Smooth muscle cell (in vitro differentiated cells): ENCODE measurements around the gene INSIG1. TPM values are rescaled to one million over a fixed set of nuclear protein-coding genes. Genes with fewer than 3 reads are reported as not detected.

Source experiments
- DNase-seq: peaks from one replicate; lab custom pipeline; 2025; ENCODE audit not compliant: unreplicated experiment; lab: John Stamatoyannopoulos, UW
- H2AFZ ChIP-seq: fragments of 200-600 bp; sonication (generic); 2 replicates; pipeline ENCODE4 v1.6.0; 2016; ENCODE audit warnings: antibody characterized with exemption, low read depth, mild to moderate bottlenecking
- H3F3A ChIP-seq: fragments of 200-600 bp; sonication (generic); 2 replicates; pipeline ENCODE4 v1.6.0; 2017; ENCODE audit warnings: antibody characterized with exemption, low read depth
- H3K27ac ChIP-seq: fragments of 200-600 bp; sonication (generic); 2 replicates; pipeline ENCODE4 v1.5.1; 2016; ENCODE audit warnings: low read depth, mild to moderate bottlenecking
- H3K27me3 ChIP-seq: fragments of 200-600 bp; sonication (generic); 2 replicates; pipeline ENCODE4 v1.6.1; 2016; ENCODE audit warnings: low read depth, mild to moderate bottlenecking
- H3K36me3 ChIP-seq: fragments of 200-600 bp; sonication (generic); 2 replicates; pipeline ENCODE4 v1.5.1; 2016; ENCODE audit warnings: low read depth
- H3K4me1 ChIP-seq: fragments of 200-600 bp; sonication (generic); 2 replicates; pipeline ENCODE4 v1.5.1; 2016; ENCODE audit warnings: low read depth
- H3K4me2 ChIP-seq: fragments of 200-600 bp; sonication (generic); 2 replicates; pipeline ENCODE4 v1.6.0; 2016; ENCODE audit warnings: mild to moderate bottlenecking
- H3K4me3 ChIP-seq: fragments of 200-600 bp; sonication (generic); 2 replicates; pipeline ENCODE4 v1.5.1; 2016; ENCODE audit warnings: mild to moderate bottlenecking
- H3K79me2 ChIP-seq: fragments of 200-600 bp; sonication (generic); 2 replicates; pipeline ENCODE4 v1.6.0; 2016; ENCODE audit warnings: low read depth, mild to moderate bottlenecking
- H3K9ac ChIP-seq: fragments of 200-600 bp; sonication (generic); 2 replicates; pipeline ENCODE4 v1.6.0; 2016; ENCODE audit warnings: low read depth
- H3K9me3 ChIP-seq: fragments of 200-600 bp; sonication (generic); replicated peaks from 2 replicates; pipeline ENCODE4 v1.5.1; 2016; ENCODE audit warnings: low read depth
- H4K20me1 ChIP-seq: fragments of 200-600 bp; sonication (generic); 2 replicates; pipeline ENCODE4 v1.6.0; 2016; ENCODE audit warnings: low read depth
- WGBS: methylation state at CpG from one replicate; pipeline ENCODE4 v1.1.7; 2016; ENCODE audit warnings: low lambda C conversion rate; 5-methylcytosine and 5-hydroxymethylcytosine counted together
- polyA plus RNA-seq: library from polyadenylated mRNA; unstranded; fragments of >200 nt; fragmentation: Nextera tagmentation; extraction: Ambion mirVana; gene quantifications from 2 replicates; pipeline ENCODE4 v1.2.1, GENCODE V29; 2016
- total RNA-seq: library from RNA; depleted of rRNA; stranded (reverse); fragments of >200 nt; gene quantifications from 2 replicates; pipeline ENCODE4 v1.2.3, GENCODE V29; 2014
- TF ChIP-seq, protein P1 (sequence below): fragments of 200-600 bp; sonication (generic); IDR thresholded peaks from 2 replicates; pipeline ENCODE4 v1.5.1; 2017; ENCODE audit warnings: borderline replicate concordance, mild to moderate bottlenecking, antibody characterized with exemption; ENCODE audit not compliant: insufficient read depth, poor library complexity, severe bottlenecking

The INSIG1 gene
- total and polyA plus RNA-seq, 2 experiments from 2014 or later = 277 to 302 TPM

DNA sequence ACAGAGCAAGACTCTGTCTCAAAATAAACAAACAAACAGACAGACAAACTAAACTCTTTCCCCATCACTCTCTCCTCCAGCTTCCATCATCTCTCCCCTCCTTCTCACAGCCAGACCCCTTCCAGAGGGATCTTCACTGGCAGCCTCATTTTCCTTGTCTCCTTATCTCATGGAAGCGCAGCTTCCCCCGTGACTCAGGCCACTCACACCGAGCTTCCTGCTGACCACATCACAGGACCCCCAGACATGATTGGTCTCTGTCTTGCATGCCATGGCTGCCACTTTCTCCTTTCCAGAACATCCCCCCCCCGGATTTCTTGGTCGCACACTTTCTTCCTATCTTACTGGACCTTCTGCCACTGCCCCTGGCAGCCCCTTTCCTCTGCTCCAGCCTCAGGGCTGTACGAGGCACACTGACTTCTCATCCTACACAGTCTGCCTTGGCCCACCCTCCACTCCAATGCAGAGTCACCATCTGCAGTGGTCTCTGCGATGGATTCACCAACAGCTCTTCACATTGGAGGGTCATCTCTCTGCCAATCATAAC, 4.9 kb upstream of the INSIG1 start:
- WGBS = 45% methylated on average over 7 of the region's 7 CpGs
- Histone ChIP-seq H3K4me3 (no peak overlapping the region), H3K4me2 (no peak overlapping the region), H3K36me3 (no peaks in the 10 kb centered on the region), H4K20me1 (no peaks in the 10 kb centered on the region), H3K9ac (no peak overlapping the region), H3K27ac (no peak overlapping the region), H3K9me3 (no peaks in the 10 kb centered on the region), H3F3A (peaks cover 2% of the 10 kb centered on the region), H3K79me2 (no peaks in the 10 kb centered on the region), H3K27me3 (no peaks in the 10 kb centered on the region), H2AFZ (no peak overlapping the region), H3K4me1 (peaks cover 8% of the 10 kb centered on the region)
- TF ChIP-seq, protein P1, sequence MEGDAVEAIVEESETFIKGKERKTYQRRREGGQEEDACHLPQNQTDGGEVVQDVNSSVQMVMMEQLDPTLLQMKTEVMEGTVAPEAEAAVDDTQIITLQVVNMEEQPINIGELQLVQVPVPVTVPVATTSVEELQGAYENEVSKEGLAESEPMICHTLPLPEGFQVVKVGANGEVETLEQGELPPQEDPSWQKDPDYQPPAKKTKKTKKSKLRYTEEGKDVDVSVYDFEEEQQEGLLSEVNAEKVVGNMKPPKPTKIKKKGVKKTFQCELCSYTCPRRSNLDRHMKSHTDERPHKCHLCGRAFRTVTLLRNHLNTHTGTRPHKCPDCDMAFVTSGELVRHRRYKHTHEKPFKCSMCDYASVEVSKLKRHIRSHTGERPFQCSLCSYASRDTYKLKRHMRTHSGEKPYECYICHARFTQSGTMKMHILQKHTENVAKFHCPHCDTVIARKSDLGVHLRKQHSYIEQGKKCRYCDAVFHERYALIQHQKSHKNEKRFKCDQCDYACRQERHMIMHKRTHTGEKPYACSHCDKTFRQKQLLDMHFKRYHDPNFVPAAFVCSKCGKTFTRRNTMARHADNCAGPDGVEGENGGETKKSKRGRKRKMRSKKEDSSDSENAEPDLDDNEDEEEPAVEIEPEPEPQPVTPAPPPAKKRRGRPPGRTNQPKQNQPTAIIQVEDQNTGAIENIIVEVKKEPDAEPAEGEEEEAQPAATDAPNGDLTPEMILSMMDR = no peak
- no peak for DNase-seq

DNA sequence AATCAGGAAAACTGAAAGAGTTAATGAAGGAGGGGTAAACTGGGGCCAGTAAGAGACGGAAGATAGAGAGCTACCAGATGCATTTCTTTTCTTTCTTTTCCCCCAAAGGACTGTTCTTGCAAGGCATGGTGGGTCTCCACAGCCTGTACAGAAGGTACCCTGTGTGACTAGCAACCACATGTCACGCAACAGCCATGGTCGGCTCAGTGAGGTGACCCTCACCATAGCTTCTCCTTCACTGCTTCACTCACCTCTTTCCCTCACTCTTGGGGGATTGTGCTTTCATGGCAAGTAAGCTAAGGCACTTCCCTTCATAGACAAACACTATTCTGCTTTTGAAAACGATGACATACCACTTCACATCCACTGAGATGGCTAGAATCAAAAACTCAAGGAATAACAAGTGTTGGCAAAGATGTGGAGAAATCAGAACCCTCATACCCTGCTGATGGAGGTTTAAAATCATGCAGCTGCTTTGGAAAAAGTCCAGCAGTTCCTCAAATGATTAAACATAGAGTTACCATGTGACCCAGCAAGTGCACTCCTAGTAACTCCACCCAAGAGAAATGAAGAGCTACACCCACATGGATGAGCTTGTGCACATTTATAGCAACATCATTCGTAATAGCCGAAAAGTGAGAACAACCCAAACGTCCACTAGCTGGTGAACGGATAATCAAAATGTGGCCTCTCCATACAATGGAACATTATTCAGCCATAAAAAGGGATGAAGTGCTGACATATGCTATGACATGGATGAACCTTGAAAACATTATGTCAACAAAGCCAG, 3.8 kb upstream of the INSIG1 start:
- no peak overlapping the region for H2AFZ ChIP-seq
- TF ChIP-seq, protein P1 = no peak
- peaks cover 8% of the 10 kb centered on the region for H3K4me1 ChIP-seq
- no peak overlapping the region for H3K4me3 ChIP-seq
- no peak overlapping the region for H3K27ac ChIP-seq
- no peak overlapping the region for H3K4me2 ChIP-seq
- peaks cover 6% of the 10 kb centered on the region for H3F3A ChIP-seq
- H3K9ac ChIP-seq = no peak overlapping the region
- H3K79me2 ChIP-seq = peaks cover 7% of the 10 kb centered on the region
- no peaks in the 10 kb centered on the region for H3K9me3 ChIP-seq
- 97% methylated on average over 8 of the region's 8 CpGs for WGBS
- no peaks in the 10 kb centered on the region for H3K27me3 ChIP-seq
- no peak for DNase-seq
- H3K36me3 ChIP-seq = no peaks in the 10 kb centered on the region
- peaks cover 11% of the 10 kb centered on the region for H4K20me1 ChIP-seq

DNA sequence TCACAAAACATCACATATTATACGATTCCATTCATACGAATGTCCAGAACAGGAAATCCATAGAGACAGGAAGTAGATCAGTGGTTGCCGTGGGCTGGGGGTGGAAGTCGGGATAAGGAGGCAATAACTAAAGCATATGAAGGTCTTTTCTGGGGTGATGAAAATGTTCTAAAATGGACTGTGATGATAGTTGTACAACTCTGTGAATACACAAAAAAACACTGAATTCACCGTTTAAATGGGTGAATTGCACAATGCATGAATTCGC, 3.2 kb upstream of the INSIG1 start:
- no peaks in the 10 kb centered on the region for H3K9me3 ChIP-seq
- no peak overlapping the region for H3K27ac ChIP-seq
- no peak for DNase-seq
- TF ChIP-seq, protein P1 = no peak
- no peak overlapping the region for H3K4me2 ChIP-seq
- no peaks in the 10 kb centered on the region for H3K27me3 ChIP-seq
- peaks cover 17% of the 10 kb centered on the region for H4K20me1 ChIP-seq
- no peaks in the 10 kb centered on the region for H3K36me3 ChIP-seq
- H3F3A ChIP-seq = peaks cover 6% of the 10 kb centered on the region
- H3K4me3 ChIP-seq = no peak overlapping the region
- 87% methylated on average over 6 of the region's 6 CpGs for WGBS
- H3K79me2 ChIP-seq = peaks cover 11% of the 10 kb centered on the region
- H3K9ac ChIP-seq = no peak overlapping the region
- peaks cover 8% of the 10 kb centered on the region for H3K4me1 ChIP-seq
- no peak overlapping the region for H2AFZ ChIP-seq

DNA sequence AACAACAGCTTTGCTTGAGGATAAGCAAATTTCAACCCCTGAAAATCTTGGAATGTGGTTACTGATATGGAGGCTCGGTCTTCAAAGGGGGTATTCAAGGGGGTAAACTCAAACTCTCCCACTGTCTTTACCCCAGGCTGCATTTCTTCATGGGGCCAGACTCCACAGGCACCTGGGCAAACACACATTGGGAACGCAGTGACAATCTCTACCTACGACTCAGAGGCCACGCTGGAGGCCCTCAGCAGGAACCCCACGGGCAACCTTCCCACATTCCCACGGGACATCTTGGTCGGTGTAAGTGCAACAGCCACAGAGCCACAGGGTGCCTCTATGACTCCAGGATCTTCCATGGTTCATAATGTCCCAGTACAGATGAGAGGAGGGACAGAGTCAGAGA, 2.2 kb upstream of the INSIG1 start:
- Histone ChIP-seq H3K4me2 (no peak overlapping the region), H3K27me3 (no peaks in the 10 kb centered on the region), H3K36me3 (no peaks in the 10 kb centered on the region), H3K27ac (no peak overlapping the region), H3K79me2 (peaks cover 22% of the 10 kb centered on the region), H2AFZ (no peak overlapping the region), H3K9me3 (no peaks in the 10 kb centered on the region), H4K20me1 (peaks cover 27% of the 10 kb centered on the region), H3K4me3 (no peak overlapping the region), H3F3A (peaks cover 6% of the 10 kb centered on the region), H3K4me1 (peaks cover 16% of the 10 kb centered on the region), H3K9ac (no peak overlapping the region)
- WGBS = 82% methylated on average over 7 of the region's 7 CpGs
- no peak for DNase-seq
- TF ChIP-seq, protein P1 = no peak
